OCI-LY7 (cell line): ENCODE results near the gene INKA2.

ENCODE experiments used
- EZH2phosphoT487 ChIP-seq: fragments of 200-600 bp; sonication (generic); IDR thresholded peaks from 2 replicates; pipeline ENCODE4 v1.6.1; 2018; ENCODE audit warnings: low read depth, borderline replicate concordance, mild to moderate bottlenecking, mixed run types, antibody characterized with exemption, low read length, moderate library complexity, mixed read lengths
- TF ChIP-seq, protein P1 (sequence below): fragments of 200-600 bp; sonication (generic); conservative IDR thresholded peaks from 2 replicates; pipeline ENCODE4 v1.5.1; 2014; ENCODE audit warnings: mild to moderate bottlenecking, antibody characterized with exemption, low read length, moderate library complexity, mixed read lengths

DNA sequence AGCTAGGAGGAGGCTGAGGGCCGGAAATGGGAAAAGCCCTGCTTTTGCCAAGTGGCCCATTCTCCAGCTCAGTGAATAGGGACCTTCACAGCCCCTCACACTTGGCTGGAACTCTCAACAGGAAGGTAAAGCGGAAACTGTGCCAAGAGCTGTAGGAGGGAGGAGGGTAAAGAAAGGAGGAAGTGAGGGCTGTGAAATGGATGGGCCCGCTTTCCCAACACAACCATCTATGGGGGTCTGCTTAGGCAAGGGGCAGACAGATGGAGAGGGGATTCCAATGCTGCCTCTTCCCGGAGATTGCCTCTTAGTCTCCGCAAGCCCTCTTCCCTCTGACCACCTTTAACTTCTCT lies 5.2 kb downstream of the INKA2 start:
- TF ChIP-seq, protein P1, sequence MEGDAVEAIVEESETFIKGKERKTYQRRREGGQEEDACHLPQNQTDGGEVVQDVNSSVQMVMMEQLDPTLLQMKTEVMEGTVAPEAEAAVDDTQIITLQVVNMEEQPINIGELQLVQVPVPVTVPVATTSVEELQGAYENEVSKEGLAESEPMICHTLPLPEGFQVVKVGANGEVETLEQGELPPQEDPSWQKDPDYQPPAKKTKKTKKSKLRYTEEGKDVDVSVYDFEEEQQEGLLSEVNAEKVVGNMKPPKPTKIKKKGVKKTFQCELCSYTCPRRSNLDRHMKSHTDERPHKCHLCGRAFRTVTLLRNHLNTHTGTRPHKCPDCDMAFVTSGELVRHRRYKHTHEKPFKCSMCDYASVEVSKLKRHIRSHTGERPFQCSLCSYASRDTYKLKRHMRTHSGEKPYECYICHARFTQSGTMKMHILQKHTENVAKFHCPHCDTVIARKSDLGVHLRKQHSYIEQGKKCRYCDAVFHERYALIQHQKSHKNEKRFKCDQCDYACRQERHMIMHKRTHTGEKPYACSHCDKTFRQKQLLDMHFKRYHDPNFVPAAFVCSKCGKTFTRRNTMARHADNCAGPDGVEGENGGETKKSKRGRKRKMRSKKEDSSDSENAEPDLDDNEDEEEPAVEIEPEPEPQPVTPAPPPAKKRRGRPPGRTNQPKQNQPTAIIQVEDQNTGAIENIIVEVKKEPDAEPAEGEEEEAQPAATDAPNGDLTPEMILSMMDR, result no peak
- TF ChIP-seq EZH2phosphoT487, result no peak
